ENCODE measurements around the gene ACOXL. TPM values are rescaled to one million over a fixed set of nuclear protein-coding genes. Genes with fewer than 3 reads are reported as not detected.

The ACOXL gene
- total RNA-seq, 2 donors from 2014 or later, result 11.7 to 12.3 TPM

DNA sequence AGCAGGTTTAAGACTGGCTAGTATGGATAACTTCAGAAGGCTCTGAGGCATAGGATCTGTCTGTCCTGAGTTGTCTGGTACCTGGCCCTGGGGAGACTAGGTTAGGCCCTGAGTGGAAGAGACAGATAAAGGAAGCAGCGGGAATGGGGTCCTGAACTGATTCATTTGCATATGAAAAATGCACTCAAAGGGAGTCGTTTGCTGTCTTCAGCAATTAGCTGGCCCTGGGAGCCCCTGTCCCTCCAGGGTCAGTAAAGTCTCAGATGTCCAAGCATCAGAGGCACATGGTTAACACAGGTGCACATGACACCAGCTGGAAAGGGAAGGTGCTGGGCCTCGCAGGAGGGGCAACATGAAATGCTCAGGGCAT, 172.4 kb downstream of the ACOXL start:
- Histone ChIP-seq H3K4me1 (ENCODE audit: control insufficient read depth, insufficient read depth, low read length) (no peaks in the 10 kb centered on the region), H3K4me3 (ENCODE audit: low read length) (no peak overlapping the region), H3K27ac (ENCODE audit: low read depth, low read length) (no peak overlapping the region), H3K36me3 (ENCODE audit: control insufficient read depth, insufficient read depth, low read length) (no peaks in the 10 kb centered on the region), H3K9me3 (ENCODE audit: control insufficient read depth, low read length) (no peaks in the 10 kb centered on the region), H3K9ac (ENCODE audit: extremely low read depth, low read length, poor library complexity, severe bottlenecking) (no peak overlapping the region), H3K27me3 (ENCODE audit: control insufficient read depth, insufficient read depth, low read length, poor library complexity, severe bottlenecking) (no peaks in the 10 kb centered on the region)
- TF ChIP-seq, protein P1, sequence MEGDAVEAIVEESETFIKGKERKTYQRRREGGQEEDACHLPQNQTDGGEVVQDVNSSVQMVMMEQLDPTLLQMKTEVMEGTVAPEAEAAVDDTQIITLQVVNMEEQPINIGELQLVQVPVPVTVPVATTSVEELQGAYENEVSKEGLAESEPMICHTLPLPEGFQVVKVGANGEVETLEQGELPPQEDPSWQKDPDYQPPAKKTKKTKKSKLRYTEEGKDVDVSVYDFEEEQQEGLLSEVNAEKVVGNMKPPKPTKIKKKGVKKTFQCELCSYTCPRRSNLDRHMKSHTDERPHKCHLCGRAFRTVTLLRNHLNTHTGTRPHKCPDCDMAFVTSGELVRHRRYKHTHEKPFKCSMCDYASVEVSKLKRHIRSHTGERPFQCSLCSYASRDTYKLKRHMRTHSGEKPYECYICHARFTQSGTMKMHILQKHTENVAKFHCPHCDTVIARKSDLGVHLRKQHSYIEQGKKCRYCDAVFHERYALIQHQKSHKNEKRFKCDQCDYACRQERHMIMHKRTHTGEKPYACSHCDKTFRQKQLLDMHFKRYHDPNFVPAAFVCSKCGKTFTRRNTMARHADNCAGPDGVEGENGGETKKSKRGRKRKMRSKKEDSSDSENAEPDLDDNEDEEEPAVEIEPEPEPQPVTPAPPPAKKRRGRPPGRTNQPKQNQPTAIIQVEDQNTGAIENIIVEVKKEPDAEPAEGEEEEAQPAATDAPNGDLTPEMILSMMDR (conservative IDR thresholded peaks at IDR 0.05), result no peak
- no peak overlapping the region for H3K27ac Mint-ChIP-seq
- no peaks in the 10 kb centered on the region for H3K36me3 Mint-ChIP-seq (ENCODE audit: low read depth)
- no peak overlapping the region for H3K4me3 Mint-ChIP-seq
- no peaks in the 10 kb centered on the region for H3K9me3 Mint-ChIP-seq
- no peaks in the 10 kb centered on the region for H3K4me1 Mint-ChIP-seq
- no peaks in the 10 kb centered on the region for H3K27me3 Mint-ChIP-seq (ENCODE audit: insufficient read depth)
- no peak for DNase-seq
- WGBS, 2 experiments (ENCODE audit: insufficient coverage in 1 of 2, insufficient read length in 1 of 2), result 44 to 70% methylated on average over 2 to 3 of the region's 3 CpGs

DNA sequence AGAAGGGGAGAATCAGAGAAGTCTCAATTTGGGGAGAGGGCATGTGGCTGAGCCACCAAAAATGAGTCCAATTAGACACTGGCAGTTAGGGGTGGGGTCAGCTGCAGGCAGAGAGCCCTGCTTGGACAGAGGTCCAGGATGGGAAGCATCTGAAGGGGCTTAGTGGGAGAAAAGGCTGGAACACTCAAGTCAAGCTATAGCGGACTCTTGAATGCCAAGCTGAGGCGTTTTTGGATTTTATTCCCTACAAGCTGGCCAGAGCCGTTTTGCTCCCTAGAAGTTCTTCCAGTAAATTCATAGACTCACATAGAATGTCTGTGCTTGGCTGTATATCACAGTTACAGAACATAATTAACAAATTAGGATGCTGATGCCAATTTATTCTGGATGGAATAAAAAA, 172.8 kb downstream of the ACOXL start:
- no peak overlapping the region for H3K4me3 Mint-ChIP-seq
- H3K27me3 Mint-ChIP-seq (ENCODE audit: insufficient read depth), result no peaks in the 10 kb centered on the region
- Histone ChIP-seq H3K4me3 (ENCODE audit: low read length) (no peak overlapping the region), H3K27me3 (ENCODE audit: control insufficient read depth, insufficient read depth, low read length, poor library complexity, severe bottlenecking) (no peaks in the 10 kb centered on the region), H3K36me3 (ENCODE audit: control insufficient read depth, insufficient read depth, low read length) (no peaks in the 10 kb centered on the region), H3K9ac (ENCODE audit: extremely low read depth, low read length, poor library complexity, severe bottlenecking) (no peak overlapping the region), H3K27ac (ENCODE audit: low read depth, low read length) (no peak overlapping the region), H3K9me3 (ENCODE audit: control insufficient read depth, low read length) (no peaks in the 10 kb centered on the region), H3K4me1 (ENCODE audit: control insufficient read depth, insufficient read depth, low read length) (no peaks in the 10 kb centered on the region)
- TF ChIP-seq, protein P1 (conservative IDR thresholded peaks at IDR 0.05), result no peak
- 94 to 100% methylated on average over 1 to 3 of the region's 3 CpGs for WGBS, 2 experiments (ENCODE audit: insufficient coverage in 1 of 2, insufficient read length in 1 of 2)
- no peak for DNase-seq
- no peaks in the 10 kb centered on the region for H3K4me1 Mint-ChIP-seq
- no peak overlapping the region for H3K27ac Mint-ChIP-seq
- no peaks in the 10 kb centered on the region for H3K9me3 Mint-ChIP-seq
- H3K36me3 Mint-ChIP-seq (ENCODE audit: low read depth), result peaks cover 5% of the 10 kb centered on the region

DNA sequence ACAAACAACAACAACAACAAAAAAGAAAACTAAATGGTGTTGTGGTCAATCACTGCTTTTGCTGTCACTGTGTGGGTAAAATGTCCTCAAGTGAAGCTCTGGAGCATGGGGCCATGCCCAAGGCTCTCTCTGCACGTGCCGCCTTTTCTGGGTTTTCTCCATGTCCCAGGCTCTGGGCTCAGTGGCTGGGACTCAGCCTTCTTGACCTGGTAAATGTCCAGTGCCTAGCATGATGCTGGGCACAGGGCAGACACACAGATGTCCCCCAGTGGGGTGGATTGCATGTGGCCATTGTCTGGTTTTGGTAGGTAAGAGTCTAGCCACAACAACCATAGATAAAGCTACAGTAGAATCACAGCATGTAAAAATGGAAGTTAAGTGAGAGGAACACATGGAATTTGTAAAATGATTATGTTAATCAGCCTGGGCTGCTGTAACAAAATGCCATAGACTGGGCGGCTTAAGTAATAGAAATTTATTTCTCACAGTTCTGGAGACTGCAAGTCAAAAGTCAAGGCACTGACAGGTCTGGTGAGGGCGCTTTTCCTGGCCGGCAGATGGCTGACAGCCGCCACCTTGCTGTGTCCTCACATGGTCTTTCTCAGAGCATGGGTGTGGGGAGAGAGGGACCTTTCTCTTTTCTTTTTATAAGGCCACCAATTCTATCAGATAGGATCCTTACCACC, 174.4 kb downstream of the ACOXL start:
- Mint-ChIP-seq H3K27ac (no peak overlapping the region), H3K9me3 (no peaks in the 10 kb centered on the region), H3K36me3 (ENCODE audit: low read depth) (peaks cover 15% of the 10 kb centered on the region)

More for the DNA sequence above, 174.4 kb downstream of the ACOXL start:
- H3K4me1 ChIP-seq (ENCODE audit: control insufficient read depth, insufficient read depth, low read length), result no peaks in the 10 kb centered on the region
- 91 to 100% methylated on average over 1 to 6 of the region's 6 CpGs for WGBS, 2 experiments (ENCODE audit: insufficient coverage in 1 of 2, insufficient read length in 1 of 2)
- TF ChIP-seq, protein P1 (conservative IDR thresholded peaks at IDR 0.05), result no peak
- no peaks in the 10 kb centered on the region for H3K36me3 ChIP-seq (ENCODE audit: control insufficient read depth, insufficient read depth, low read length)
- H3K4me3 ChIP-seq (ENCODE audit: low read length), result no peak overlapping the region
- H3K4me1 Mint-ChIP-seq, result no peaks in the 10 kb centered on the region
- H3K27me3 Mint-ChIP-seq (ENCODE audit: insufficient read depth), result no peaks in the 10 kb centered on the region
- no peak overlapping the region for H3K4me3 Mint-ChIP-seq
- H3K27me3 ChIP-seq (ENCODE audit: control insufficient read depth, insufficient read depth, low read length, poor library complexity, severe bottlenecking), result no peaks in the 10 kb centered on the region
- H3K27ac ChIP-seq (ENCODE audit: low read depth, low read length), result no peak overlapping the region
- no peak for DNase-seq
- H3K9me3 ChIP-seq (ENCODE audit: control insufficient read depth, low read length), result peaks cover 6% of the 10 kb centered on the region
- no peak overlapping the region for H3K9ac ChIP-seq (ENCODE audit: extremely low read depth, low read length, poor library complexity, severe bottlenecking)
